HUES6 (cell line): ENCODE measurements around the gene GTSF1L.

ENCODE experiments used
- H3K27ac ChIP-seq: 2 replicates; pipeline ENCODE4 v1.7.0; 2013; ENCODE audit warnings: low read depth, mild to moderate bottlenecking, low read length, inconsistent platforms
- H3K27me3 ChIP-seq: 2 replicates; pipeline ENCODE4 v1.6.1; 2013; ENCODE audit warnings: low read length; ENCODE audit not compliant: control insufficient read depth, insufficient read depth
- H3K36me3 ChIP-seq: 2 replicates; pipeline ENCODE4 v1.6.1; 2013; ENCODE audit warnings: low read length; ENCODE audit not compliant: control insufficient read depth, insufficient read depth
- H3K4me1 ChIP-seq: 2 replicates; pipeline ENCODE4 v1.6.1; 2013; ENCODE audit warnings: low read length; ENCODE audit not compliant: control insufficient read depth, insufficient read depth
- H3K4me3 ChIP-seq: 2 replicates; pipeline ENCODE4 v1.5.1; 2013; ENCODE audit warnings: low read depth, low read length
- H3K9ac ChIP-seq: one replicate; pipeline ENCODE4 v1.6.1; 2013; ENCODE audit warnings: mild to moderate bottlenecking, low read length
- H3K9me3 ChIP-seq: 2 replicates; pipeline ENCODE4 v1.6.1; 2013; ENCODE audit warnings: low read depth, low read length; ENCODE audit not compliant: control insufficient read depth, insufficient read depth

GTSF1L gene

GRCh38 chr20:43715511-43715910 lies 11.3 kb downstream of the GTSF1L start:
- H3K36me3 ChIP-seq: peaks cover 69% of the 10 kb centered on the region
- peaks cover 3% of the 10 kb centered on the region; the same call in 1 of the 2 replicates for H3K9me3 ChIP-seq
- no peaks in the 10 kb centered on the region for H3K4me1 ChIP-seq
- H3K27me3 ChIP-seq: no peaks in the 10 kb centered on the region
- no peak overlapping the region for H3K9ac ChIP-seq
- no peak overlapping the region for H3K4me3 ChIP-seq
- no peak overlapping the region for H3K27ac ChIP-seq

GRCh38 chr20:43715044-43715443 lies 11.8 kb downstream of the GTSF1L start:
- Histone ChIP-seq H3K9ac (no peak overlapping the region), H3K4me3 (no peak overlapping the region), H3K4me1 (no peaks in the 10 kb centered on the region), H3K36me3 (peaks cover 74% of the 10 kb centered on the region), H3K9me3 (peaks cover 3% of the 10 kb centered on the region; the same call in 1 of the 2 replicates), H3K27me3 (no peaks in the 10 kb centered on the region), H3K27ac (no peak overlapping the region)

GRCh38 chr20:43711098-43711654 lies 15.6 kb downstream of the GTSF1L start:
- peaks cover 92% of the 10 kb centered on the region for H3K36me3 ChIP-seq
- H3K9me3 ChIP-seq: no peaks in the 10 kb centered on the region
- no peak overlapping the region for H3K4me3 ChIP-seq
- H3K27me3 ChIP-seq: no peaks in the 10 kb centered on the region
- no peak overlapping the region for H3K27ac ChIP-seq
- H3K4me1 ChIP-seq: no peaks in the 10 kb centered on the region
- no peak overlapping the region for H3K9ac ChIP-seq

- H3K4me3 ChIP-seq: no peak overlapping the region
- H3K36me3 ChIP-seq: peaks cover 90% of the 10 kb centered on the region
- no peaks in the 10 kb centered on the region for H3K27me3 ChIP-seq
- H3K9ac ChIP-seq: no peak overlapping the region
- no peak overlapping the region for H3K27ac ChIP-seq
- no peaks in the 10 kb centered on the region for H3K9me3 ChIP-seq
- H3K4me1 ChIP-seq: no peaks in the 10 kb centered on the region
Measured at GRCh38 chr20:43710370-43711044, 16.3 kb downstream of the GTSF1L start.

GRCh38 chr20:43702502-43702901 lies 24.3 kb downstream of the GTSF1L start:
- Histone ChIP-seq H3K9ac (no peak overlapping the region), H3K4me1 (no peaks in the 10 kb centered on the region), H3K4me3 (no peak overlapping the region), H3K9me3 (no peaks in the 10 kb centered on the region), H3K27me3 (no peaks in the 10 kb centered on the region), H3K27ac (no peak overlapping the region), H3K36me3 (peaks cover 71% of the 10 kb centered on the region)

- Histone ChIP-seq H3K27ac (no peak overlapping the region), H3K4me1 (no peaks in the 10 kb centered on the region), H3K27me3 (no peaks in the 10 kb centered on the region), H3K36me3 (peaks cover 70% of the 10 kb centered on the region), H3K4me3 (no peak overlapping the region), H3K9ac (no peak overlapping the region), H3K9me3 (no peaks in the 10 kb centered on the region)
Measured at GRCh38 chr20:43700627-43701026, 26.2 kb downstream of the GTSF1L start.

GRCh38 chr20:43699941-43700565 lies 26.7 kb downstream of the GTSF1L start:
- Histone ChIP-seq H3K36me3 (peaks cover 67% of the 10 kb centered on the region), H3K4me1 (no peaks in the 10 kb centered on the region), H3K9me3 (no peaks in the 10 kb centered on the region), H3K9ac (no peak overlapping the region), H3K27ac (no peak overlapping the region), H3K27me3 (no peaks in the 10 kb centered on the region), H3K4me3 (no peak overlapping the region)

- Histone ChIP-seq H3K4me3 (no peak overlapping the region), H3K27ac (no peak overlapping the region), H3K27me3 (no peaks in the 10 kb centered on the region), H3K36me3 (peaks cover 63% of the 10 kb centered on the region), H3K9me3 (no peaks in the 10 kb centered on the region), H3K4me1 (no peaks in the 10 kb centered on the region), H3K9ac (no peak overlapping the region)
Measured at GRCh38 chr20:43695571-43695970, 31.2 kb downstream of the GTSF1L start.

GRCh38 chr20:43694763-43695162 lies 32.0 kb downstream of the GTSF1L start:
- no peaks in the 10 kb centered on the region for H3K9me3 ChIP-seq
- H3K4me3 ChIP-seq: no peak overlapping the region
- no peak overlapping the region for H3K9ac ChIP-seq
- H3K36me3 ChIP-seq: peaks cover 62% of the 10 kb centered on the region
- H3K4me1 ChIP-seq: no peaks in the 10 kb centered on the region
- no peak overlapping the region for H3K27ac ChIP-seq
- no peaks in the 10 kb centered on the region for H3K27me3 ChIP-seq

- Histone ChIP-seq H3K4me1 (no peaks in the 10 kb centered on the region), H3K9ac (no peak overlapping the region), H3K27ac (no peak overlapping the region), H3K9me3 (no peaks in the 10 kb centered on the region), H3K36me3 (peaks cover 75% of the 10 kb centered on the region), H3K4me3 (no peak overlapping the region), H3K27me3 (no peaks in the 10 kb centered on the region)
Measured at GRCh38 chr20:43691928-43692524, 34.8 kb downstream of the GTSF1L start.

GRCh38 chr20:43690943-43691598 lies 35.7 kb downstream of the GTSF1L start:
- Histone ChIP-seq H3K4me1 (no peaks in the 10 kb centered on the region), H3K36me3 (peaks cover 79% of the 10 kb centered on the region), H3K9ac (no peak overlapping the region), H3K27me3 (no peaks in the 10 kb centered on the region), H3K9me3 (no peaks in the 10 kb centered on the region), H3K4me3 (no peak overlapping the region), H3K27ac (no peak overlapping the region)
